Type B pancreatic cell (in vitro differentiated cells): ENCODE data around the gene EXT2. TPM values are rescaled to one million over a fixed set of nuclear protein-coding genes. Genes with fewer than 3 reads are reported as not detected.
A peak's percentile ranks its signal among the peaks of the same experiment; 100 is the strongest.

Experiments
- DNase-seq: peaks from one replicate; pipeline ENCODE4 v3.0.0; 2021; ENCODE audit warnings: mixed read lengths; ENCODE audit not compliant: unreplicated experiment; ENCODE audit errors: extremely low spot score
- H3K27ac Mint-ChIP-seq: 2 replicates; pipeline ENCODE4 v1.8.0; 2021; ENCODE audit warnings: mild to moderate bottlenecking, mixed read lengths
- H3K27me3 Mint-ChIP-seq: 2 replicates; pipeline ENCODE4 v1.8.0; 2021; ENCODE audit warnings: mixed read lengths
- H3K36me3 Mint-ChIP-seq: 2 replicates; pipeline ENCODE4 v1.8.0; 2021; ENCODE audit warnings: mixed read lengths
- H3K4me1 Mint-ChIP-seq: one replicate; pipeline ENCODE4 v1.8.0; 2021; ENCODE audit warnings: mixed read lengths; ENCODE audit not compliant: unreplicated experiment
- H3K4me3 Mint-ChIP-seq: 2 replicates; pipeline ENCODE4 v1.8.0; 2021; ENCODE audit warnings: mild to moderate bottlenecking, mixed read lengths
- H3K9me3 Mint-ChIP-seq: 2 replicates; pipeline ENCODE4 v1.8.0; 2021; ENCODE audit warnings: mixed read lengths
- total RNA-seq: library from RNA; stranded (reverse); gene quantifications from 2 replicates; pipeline ENCODE4 v1.2.1, GENCODE V29; 2021; ENCODE audit warnings: low replicate concordance
- TF ChIP-seq, protein P1 (sequence below): fragments of 200-600 bp; sonication (generic); conservative IDR thresholded peaks from 2 replicates; pipeline ENCODE4 v1.5.0; 2021; ENCODE audit warnings: antibody characterized with exemption, mild to moderate bottlenecking

Gene EXT2
- total RNA-seq, 1 donor from 2014 or later = 62.7 TPM

GRCh38 chr11:44120169-44120568 is 24.7 kb downstream of the EXT2 start:
- DNase-seq = no peak
- Mint-ChIP-seq H3K27ac (no peak overlapping the region), H3K9me3 (no peaks in the 10 kb centered on the region), H3K36me3 (peaks cover 24% of the 10 kb centered on the region), H3K4me3 (no peak overlapping the region), H3K4me1 (no peaks in the 10 kb centered on the region), H3K27me3 (no peaks in the 10 kb centered on the region)
- TF ChIP-seq, protein P1, sequence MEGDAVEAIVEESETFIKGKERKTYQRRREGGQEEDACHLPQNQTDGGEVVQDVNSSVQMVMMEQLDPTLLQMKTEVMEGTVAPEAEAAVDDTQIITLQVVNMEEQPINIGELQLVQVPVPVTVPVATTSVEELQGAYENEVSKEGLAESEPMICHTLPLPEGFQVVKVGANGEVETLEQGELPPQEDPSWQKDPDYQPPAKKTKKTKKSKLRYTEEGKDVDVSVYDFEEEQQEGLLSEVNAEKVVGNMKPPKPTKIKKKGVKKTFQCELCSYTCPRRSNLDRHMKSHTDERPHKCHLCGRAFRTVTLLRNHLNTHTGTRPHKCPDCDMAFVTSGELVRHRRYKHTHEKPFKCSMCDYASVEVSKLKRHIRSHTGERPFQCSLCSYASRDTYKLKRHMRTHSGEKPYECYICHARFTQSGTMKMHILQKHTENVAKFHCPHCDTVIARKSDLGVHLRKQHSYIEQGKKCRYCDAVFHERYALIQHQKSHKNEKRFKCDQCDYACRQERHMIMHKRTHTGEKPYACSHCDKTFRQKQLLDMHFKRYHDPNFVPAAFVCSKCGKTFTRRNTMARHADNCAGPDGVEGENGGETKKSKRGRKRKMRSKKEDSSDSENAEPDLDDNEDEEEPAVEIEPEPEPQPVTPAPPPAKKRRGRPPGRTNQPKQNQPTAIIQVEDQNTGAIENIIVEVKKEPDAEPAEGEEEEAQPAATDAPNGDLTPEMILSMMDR = peak; percentile 48

DNA sequence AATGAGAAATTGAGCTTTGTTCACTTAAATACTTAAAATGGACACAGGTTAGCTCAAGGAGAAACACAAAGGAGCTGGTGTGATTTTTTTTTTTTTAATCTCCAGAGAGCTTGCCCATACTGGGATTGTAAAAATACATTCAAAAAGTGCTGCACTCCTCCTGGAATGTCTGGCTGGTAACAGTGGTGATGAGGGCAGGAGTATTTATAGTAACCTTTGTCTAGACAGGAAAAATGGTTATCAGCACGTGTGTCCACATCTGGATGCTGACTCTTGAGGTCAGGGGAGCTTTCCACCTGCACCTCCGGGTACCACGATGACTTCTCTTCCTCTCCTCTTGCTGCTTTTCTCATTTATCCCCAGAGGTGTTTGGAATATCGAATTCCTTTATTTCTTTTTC is 30.1 kb downstream of the EXT2 start:
- TF ChIP-seq, protein P1 = no peak
- Mint-ChIP-seq H3K27ac (no peak overlapping the region), H3K4me3 (no peak overlapping the region), H3K27me3 (no peaks in the 10 kb centered on the region), H3K4me1 (no peaks in the 10 kb centered on the region), H3K9me3 (no peaks in the 10 kb centered on the region), H3K36me3 (peaks cover 34% of the 10 kb centered on the region)
- no peak for DNase-seq

GRCh38 chr11:44126304-44126703 is 30.8 kb downstream of the EXT2 start:
- Mint-ChIP-seq H3K4me1 (no peaks in the 10 kb centered on the region), H3K27ac (no peak overlapping the region), H3K9me3 (no peaks in the 10 kb centered on the region), H3K36me3 (peaks cover 37% of the 10 kb centered on the region), H3K4me3 (no peak overlapping the region), H3K27me3 (no peaks in the 10 kb centered on the region)
- no peak for DNase-seq
- TF ChIP-seq, protein P1 = no peak

DNA sequence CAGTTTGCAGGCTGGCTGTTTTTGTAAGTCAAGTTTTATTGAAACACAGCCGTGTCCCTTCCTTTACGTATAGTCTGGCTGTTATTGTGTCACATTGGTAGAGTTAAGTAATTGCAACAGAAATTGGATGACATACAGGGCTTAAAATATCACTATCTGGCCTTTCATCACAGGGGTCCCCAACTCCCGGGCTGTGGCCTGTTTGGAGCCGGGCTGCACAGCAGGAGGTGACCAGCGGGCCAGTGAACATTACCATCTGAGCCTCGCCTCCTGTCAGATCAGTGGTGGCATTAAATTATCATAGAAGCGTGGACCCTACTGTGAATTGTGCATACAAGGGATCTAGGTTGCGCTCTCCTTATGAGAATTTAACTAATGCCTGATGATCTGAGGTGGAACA is 31.7 kb downstream of the EXT2 start:
- no peak for DNase-seq
- Mint-ChIP-seq H3K36me3 (peaks cover 30% of the 10 kb centered on the region), H3K27ac (no peak overlapping the region), H3K27me3 (no peaks in the 10 kb centered on the region), H3K4me1 (no peaks in the 10 kb centered on the region), H3K4me3 (no peak overlapping the region), H3K9me3 (no peaks in the 10 kb centered on the region)
- TF ChIP-seq, protein P1 = no peak

GRCh38 chr11:44128729-44129128 is 33.3 kb downstream of the EXT2 start:
- no peak for DNase-seq
- Mint-ChIP-seq H3K9me3 (no peaks in the 10 kb centered on the region), H3K27ac (no peak overlapping the region), H3K36me3 (peaks cover 33% of the 10 kb centered on the region), H3K4me1 (peaks cover 7% of the 10 kb centered on the region), H3K4me3 (no peak overlapping the region), H3K27me3 (no peaks in the 10 kb centered on the region)
- TF ChIP-seq, protein P1 = no peak

GRCh38 chr11:44130751-44131150 is 35.3 kb downstream of the EXT2 start:
- no peak overlapping the region for H3K27ac Mint-ChIP-seq
- TF ChIP-seq, protein P1 = no peak
- H3K27me3 Mint-ChIP-seq = no peaks in the 10 kb centered on the region
- H3K36me3 Mint-ChIP-seq = peaks cover 38% of the 10 kb centered on the region
- H3K4me3 Mint-ChIP-seq = no peak overlapping the region
- DNase-seq = no peak
- H3K4me1 Mint-ChIP-seq = peaks cover 17% of the 10 kb centered on the region
- H3K9me3 Mint-ChIP-seq = no peaks in the 10 kb centered on the region
